Fibroblast of skin of left quadriceps (primary cell): Measurements from ENCODE around the gene CEP72.

Experiments
- DNase-seq, 2 experiments: peaks; one replicate each; pipeline ENCODE4 v3.0.0-alpha.2; 2013; ENCODE audit warnings: low read depth in 2 of 2

The CEP72 gene

DNA sequence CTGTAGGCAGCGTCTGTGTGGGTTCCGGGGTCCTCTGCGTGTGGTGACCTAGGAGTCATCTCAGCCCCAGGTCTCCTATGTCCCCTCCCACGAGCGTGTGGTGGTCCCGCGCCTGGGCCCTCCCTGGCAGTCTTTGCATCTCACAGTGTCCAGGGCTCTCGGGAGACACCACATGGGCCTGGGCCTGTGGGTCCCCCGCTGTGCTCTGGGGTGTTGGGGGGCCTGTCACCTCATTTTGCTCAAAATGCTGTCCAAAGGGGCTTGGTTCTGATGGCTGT lies 27.1 kb downstream of the CEP72 start:
- DNase-seq, result no peak

DNA sequence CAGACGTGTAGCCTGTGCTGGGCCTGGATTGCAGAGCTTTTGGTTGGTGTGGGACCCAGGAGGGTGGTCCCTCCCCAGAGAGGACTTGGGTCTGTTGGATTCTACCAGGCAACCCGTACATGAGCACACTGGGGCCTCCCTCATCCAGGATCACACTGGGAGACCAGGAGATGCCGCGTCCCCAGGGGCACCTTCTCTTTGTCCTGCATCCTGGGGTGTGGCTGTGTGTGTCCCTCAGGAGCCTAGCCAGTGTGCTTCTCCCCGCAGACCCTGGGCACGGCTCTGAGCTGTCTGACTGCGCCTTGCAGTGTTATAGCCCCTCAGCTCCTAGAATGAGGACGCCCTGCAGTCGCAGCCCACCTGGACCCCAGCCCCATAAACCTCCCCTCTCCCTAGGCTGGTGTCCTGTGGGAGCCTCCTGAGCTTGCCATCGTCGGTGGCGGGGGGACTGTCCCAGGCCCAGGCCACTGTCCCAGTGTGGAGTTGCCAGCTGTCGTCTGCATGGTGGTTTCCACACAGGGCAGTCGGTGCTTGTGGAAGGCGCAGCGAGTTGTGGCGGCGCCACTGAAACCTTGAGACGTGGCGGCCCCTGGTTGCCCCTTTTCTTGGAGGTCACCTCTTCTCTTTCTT lies 27.6 kb downstream of the CEP72 start:
- DNase-seq, result no peak

DNA sequence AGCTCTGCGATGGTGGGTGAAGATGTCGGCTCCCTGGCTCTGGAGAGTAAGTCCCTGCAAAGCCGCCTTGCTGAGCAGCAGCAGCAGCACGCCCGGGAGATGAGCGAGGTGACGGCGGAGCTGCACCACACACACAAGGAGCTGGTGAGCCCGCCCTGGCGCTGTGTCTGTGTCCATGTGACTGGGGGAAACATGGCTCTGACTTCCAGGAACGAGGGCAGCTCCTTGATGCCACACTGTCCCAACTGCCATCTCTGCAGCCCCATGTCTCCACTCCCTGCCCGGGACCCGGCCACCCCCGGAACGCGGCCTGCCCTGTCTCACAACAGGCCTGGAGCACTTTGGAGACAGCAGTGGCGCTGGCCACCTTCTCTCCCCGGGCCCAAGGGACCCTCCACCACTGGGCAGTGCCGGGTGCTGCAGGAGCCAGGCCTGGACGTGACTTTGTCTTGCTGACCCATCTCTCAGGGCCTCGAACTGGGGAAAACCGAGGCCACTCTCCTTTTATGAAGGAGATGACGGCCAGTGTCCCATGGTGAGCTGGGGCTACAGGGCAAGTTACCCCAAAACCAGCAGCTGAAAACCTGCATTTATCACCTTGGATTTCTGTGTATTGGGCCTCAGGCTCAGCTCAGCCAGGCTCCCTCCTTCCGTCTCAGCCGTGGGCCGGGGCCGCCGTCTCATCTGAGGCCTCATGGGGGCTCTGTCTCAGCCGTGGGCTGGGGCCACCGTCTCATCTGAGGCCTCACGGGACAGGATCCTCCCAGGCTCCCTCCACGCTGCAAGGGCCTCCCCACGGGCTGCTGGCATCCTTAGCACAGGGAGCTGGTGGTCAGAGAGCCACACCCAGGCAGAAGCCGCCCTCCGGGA lies 28.6 kb downstream of the CEP72 start:
- DNase-seq, result no peak

- no peak for DNase-seq
Measured at GRCh38 chr5:641331-641765, 29.2 kb downstream of the CEP72 start.

DNA sequence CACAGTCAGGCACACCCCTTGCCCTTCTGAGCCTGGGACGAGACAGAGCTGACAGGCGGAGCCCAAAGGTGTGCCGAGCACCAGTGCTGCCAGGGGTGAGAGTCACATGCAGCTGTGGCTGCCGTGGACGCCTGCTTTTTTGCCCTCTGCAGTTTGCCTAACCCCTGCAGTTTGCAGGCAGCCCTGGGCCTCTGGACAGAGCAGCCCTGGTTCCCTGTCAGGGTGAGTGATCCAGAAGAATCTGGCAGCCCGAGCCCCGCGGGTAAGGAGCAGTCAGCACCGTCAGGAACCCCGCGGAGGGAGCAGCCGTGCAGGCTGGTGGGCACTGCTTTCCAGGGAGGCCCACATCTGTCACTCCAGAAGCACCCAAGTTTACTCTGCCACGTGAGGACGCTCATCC lies 30.3 kb downstream of the CEP72 start:
- no peak for DNase-seq

DNA sequence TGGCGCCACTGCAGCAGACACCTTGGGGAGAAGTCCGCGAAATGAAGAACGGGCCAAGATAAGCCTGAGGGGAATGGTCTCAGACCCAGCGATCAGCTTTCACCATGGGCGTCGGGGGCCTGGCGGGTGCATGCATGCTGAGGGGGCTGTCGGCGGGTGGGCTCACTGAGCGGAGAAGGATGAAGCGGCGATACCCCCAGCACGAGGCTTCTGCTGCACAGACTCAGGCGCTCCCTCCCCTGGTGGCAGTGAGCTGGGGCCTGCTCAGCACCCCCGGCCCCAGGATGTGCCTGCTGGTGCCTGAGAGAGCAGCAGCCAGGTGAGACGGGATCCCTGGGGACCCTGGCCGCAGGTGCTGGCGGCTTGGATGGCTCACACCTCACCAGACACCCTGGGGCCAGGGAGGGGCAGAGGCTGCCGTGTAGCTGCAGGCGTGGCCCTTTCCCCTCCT lies 31.2 kb downstream of the CEP72 start:
- DNase-seq, result no peak

DNA sequence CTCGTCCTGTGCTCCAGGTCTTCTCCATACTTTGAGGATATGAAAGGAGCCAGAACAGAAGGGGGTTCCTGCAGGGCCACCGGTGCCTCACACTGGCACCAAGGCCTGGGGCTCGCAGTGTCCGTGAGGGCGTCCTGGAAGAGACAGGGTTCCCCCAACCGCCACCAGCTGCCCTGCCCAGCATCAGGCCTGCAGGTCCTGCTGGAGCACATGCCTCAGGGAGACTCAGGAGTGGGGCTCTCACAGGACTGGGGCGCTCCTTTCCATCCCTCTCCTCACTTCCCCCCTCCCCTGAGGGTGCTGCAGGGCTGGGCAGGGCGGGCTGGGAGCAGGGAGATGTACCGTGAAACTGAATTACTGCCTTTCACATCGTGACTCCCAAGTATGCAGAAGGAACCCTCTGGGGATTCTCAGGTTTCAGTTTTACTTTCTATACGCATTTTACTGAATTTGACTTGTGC lies 31.7 kb downstream of the CEP72 start:
- no peak for DNase-seq

- DNase-seq, result no peak
Measured at GRCh38 chr5:644509-644908, 32.4 kb downstream of the CEP72 start.

- no peak for DNase-seq
Measured at GRCh38 chr5:644971-645370, 32.8 kb downstream of the CEP72 start.

GRCh38 chr5:645421-645820 lies 33.3 kb downstream of the CEP72 start:
- no peak for DNase-seq

DNA sequence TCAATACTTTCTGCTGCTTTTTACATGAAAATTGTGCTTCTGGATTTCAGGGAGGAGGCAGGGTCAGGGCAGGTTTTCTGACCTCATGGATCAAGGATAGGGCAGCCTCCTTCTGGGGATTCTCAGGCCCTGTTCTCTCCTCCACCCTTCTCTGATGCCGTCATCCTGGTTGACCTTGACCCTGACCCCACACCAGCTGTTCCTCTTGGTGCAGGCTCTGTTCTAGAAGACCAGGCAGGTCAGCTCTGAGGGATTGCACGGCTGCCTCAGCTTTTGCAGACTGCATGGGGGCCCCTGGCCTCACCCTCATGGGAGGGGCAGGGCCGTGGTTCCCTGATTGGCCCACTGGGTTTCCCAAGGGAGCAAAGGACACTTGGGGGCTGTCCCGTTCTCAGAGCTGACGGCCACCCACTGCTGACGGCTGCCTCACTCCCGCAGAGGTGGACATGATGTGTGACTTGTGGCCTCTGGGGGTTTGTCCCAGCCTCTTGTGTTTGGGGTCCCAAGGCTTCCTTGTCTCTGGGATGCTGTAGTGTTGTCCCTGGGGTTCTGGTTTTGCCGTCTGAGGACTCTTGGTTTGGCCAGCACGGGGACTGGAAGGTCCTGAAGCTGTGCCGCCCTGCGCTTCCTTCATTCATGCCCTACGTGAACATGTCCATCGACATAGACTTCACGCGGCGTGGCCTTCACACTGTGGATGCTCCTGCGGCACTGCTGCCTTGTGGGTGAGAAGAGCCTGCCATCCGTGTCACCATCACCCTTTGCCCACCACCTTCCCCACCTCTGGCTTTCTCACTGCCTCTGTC lies 34.5 kb downstream of the CEP72 start:
- no peak for DNase-seq

DNA sequence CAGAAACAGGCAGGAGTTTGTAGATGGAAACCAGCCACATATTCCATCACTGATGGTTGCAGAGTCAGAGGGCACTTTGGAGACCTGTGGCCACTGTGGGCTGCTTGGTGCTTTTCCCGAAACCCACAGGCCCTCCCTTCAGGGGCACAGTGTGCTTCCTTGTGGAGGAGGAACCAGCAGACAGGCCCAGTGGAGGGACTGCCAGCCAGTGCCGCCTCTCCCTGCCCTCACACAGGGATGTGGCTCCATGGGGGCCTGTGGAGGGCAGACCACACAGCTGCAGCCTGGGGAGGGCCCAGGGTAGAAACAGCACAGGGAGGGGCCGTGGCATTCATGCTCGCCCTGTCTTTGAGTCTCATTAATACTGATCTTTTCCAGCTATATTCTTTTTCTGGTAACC lies 35.2 kb downstream of the CEP72 start:
- DNase-seq, result no peak

DNA sequence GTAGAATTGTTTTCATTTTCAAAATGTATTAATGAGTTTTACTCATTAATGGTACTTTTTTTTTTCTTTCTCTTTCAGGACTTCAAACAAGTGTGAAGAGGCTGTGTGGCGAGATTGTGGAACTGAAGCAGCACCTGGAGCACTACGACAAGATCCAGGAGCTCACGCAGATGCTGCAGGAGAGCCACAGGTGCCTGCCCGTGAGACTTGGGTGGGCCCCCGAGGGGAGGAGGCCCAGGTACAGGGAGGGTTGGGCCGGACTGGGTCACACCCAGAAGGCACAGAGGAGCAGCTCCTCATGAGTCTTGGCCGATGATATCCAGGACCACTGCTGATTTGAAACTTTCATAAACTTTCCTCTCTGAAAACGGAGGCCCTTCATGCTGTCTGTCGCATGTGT lies 35.6 kb downstream of the CEP72 start:
- no peak for DNase-seq

DNA sequence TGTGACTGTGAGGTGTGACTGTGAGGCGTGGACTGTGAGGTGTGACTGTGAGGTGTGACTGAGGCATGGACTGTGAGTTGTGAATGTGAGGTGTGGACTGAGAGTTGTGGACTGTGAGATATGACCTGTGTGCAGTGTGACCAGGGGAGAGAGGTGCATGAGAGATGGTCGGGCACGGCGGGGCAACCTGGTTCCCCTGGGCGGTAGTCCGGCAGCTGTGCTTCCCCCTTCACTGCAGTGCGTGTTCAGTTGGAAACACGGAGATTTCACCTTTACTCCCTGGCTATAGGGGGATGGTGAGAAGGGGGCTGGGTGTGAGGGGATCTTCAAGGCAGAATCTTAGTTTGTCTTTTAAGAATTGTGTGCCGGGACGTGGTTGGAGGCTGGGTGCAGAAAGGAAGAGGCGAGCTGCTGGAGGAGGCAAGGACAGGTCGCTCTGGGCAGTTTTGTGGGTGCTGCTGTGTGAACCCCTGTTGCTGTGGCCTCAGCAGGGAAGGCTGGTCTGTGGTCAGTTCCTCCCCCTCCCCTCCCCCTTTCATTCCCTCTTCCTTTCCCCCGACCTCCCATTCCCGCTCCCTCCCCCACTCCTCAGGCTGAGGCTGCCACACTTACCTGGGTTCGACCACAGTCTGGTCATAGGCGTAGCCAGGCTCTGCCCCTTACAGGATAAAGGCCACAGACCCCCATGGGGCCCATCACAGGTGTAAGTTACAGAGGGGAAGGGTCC lies 39.3 kb downstream of the CEP72 start:
- DNase-seq, result no peak

GRCh38 chr5:652023-652515 lies 39.9 kb downstream of the CEP72 start:
- DNase-seq, result no peak

- DNase-seq, result no peak
Measured at GRCh38 chr5:652773-653350, 40.7 kb downstream of the CEP72 start.

DNA sequence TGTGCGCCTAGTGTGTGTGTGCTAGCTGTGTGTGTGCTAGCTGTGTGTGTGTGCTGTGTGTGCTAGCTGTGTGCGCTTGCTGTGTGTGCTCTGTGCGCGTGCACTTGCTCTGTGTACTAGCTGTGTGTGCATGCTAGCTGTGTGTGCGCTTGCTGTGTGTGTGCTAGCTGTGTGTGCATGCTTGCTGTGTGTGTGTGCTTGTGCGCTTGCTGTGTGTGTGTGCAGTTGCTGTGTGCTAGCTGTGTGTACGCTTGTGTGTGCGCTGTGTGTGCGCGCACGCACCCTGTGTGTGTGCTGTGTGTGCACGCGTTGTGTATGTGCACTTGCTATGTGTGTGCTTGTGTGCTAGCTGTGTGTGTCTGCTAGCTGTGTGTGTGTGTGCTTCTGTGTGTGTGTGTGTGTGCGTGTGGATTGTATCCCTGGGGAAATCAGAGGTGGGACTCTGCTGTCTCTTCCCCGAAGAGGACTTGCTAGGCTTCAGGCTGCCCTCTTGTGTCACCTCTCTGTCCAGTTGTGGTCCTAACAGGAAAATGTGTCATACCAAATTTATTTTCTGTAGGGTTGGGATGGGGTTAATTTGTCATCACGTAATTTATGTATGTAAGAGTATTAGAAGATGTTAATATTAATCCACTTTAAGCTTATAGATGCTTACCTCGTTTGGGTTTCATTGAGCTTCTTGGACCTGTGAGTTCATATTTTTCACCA lies 42.1 kb downstream of the CEP72 start:
- DNase-seq, result no peak

DNA sequence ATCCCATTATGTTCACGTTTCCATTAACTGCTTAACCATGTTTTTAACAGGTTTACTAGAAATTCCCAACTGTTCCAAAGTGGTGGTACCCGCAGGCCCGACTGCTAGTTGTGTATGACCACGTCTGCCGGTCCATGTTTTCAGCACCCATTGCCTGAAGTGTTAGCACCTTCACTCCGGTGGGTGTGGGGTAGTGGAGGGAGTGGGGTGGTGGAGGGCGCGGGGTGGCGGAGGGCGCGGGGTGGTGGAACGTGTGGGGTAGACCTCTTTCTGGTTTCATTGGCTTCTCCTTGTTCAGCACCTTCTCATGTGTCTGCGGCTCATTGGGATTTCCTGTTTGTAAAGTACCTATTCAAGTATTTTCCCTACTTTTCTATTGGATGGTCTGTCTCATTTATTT lies 43.3 kb downstream of the CEP72 start:
- no peak for DNase-seq

DNA sequence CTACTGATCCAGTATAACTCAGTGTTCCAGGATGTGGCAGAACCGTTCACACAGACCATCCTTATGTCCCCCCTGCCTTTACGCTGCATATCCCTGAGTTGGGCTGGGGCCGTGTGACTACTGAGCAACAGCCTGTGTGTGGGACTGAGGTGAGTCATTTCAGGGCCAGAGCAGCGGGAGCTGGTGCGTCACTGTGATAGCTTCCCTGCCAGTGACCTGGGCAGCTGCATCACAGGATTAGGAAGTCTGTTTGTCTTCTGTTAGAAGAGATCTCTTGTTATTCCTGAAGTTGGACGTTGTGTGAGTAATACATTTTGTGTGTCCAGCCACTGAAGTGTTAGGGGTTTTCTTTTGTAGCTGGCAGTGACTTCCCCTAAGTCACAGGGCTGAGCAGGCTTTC lies 45.4 kb downstream of the CEP72 start:
- DNase-seq, result no peak

GRCh38 chr5:658103-658502 lies 46.0 kb downstream of the CEP72 start:
- DNase-seq, result no peak
